ENCODE results near the gene COPS7A. TPM values are rescaled to one million over a fixed set of nuclear protein-coding genes. Genes with fewer than 3 reads are reported as not detected.
"Not testable (repeated sequence)": the region's sequence is repeated elsewhere in the genome, so short reads cannot be mapped to it uniquely, and the experiment has no call there.

COPS7A gene
- total RNA-seq, 1 experiment from 2014 or later = 34.1 TPM

- peaks cover 4% of the 10 kb centered on the region; the same call in 1 of the 2 replicates for H3K4me1 ChIP-seq
- no peak overlapping the region for H3K4me3 ChIP-seq
- no peaks in the 10 kb centered on the region for H3K27me3 ChIP-seq
- peaks cover 4% of the 10 kb centered on the region for H3K36me3 ChIP-seq
- no peaks in the 10 kb centered on the region for H3K9me3 ChIP-seq (replicated peaks)
- no peak overlapping the region for H3K27ac ChIP-seq
- DNase-seq = no peak
These were observed 1.5 kb downstream of the COPS7A start for GRCh38 chr12:6725350-6725749.

- Histone ChIP-seq H3K27ac (no peak overlapping the region), H3K4me1 (no peaks in the 10 kb centered on the region), H3K27me3 (no peaks in the 10 kb centered on the region), H3K9me3 (replicated peaks) (no peaks in the 10 kb centered on the region), H3K36me3 (peaks cover 14% of the 10 kb centered on the region), H3K4me3 (no peak overlapping the region)
- no peak for DNase-seq
These were observed 5.3 kb downstream of the COPS7A start for GRCh38 chr12:6729186-6729585.

DNA sequence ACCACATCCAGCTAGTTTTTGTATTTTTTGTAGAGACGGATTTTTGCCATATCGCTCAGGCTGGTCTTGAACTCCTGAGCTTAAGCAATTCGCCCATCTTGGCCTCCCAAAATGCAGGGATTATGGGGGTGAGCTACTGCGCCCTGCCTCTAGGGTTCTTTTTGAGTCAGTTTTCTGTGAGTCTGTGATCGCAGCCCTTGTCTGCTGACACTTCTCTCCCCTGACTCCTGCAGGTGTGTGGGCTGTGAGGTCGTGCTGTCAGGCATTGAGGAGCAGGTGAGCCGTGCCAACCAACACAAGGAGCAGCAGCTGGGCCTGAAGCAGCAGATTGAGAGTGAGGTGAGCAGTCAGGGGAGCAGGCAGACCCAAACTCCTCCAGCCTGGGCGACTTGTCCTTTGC is 6.3 kb downstream of the COPS7A start:
- Histone ChIP-seq H3K4me3 (no peak overlapping the region), H3K4me1 (no peaks in the 10 kb centered on the region), H3K36me3 (peaks cover 14% of the 10 kb centered on the region), H3K9me3 (replicated peaks) (no peaks in the 10 kb centered on the region), H3K27ac (no peak overlapping the region), H3K27me3 (no peaks in the 10 kb centered on the region)
- no peak for DNase-seq

GRCh38 chr12:6734506-6735387 is 10.9 kb downstream of the COPS7A start:
- Histone ChIP-seq H3K27ac (no peak overlapping the region), H3K4me3 (no peak overlapping the region), H3K9me3 (replicated peaks) (no peaks in the 10 kb centered on the region), H3K27me3 (no peaks in the 10 kb centered on the region), H3K36me3 (peaks cover 14% of the 10 kb centered on the region), H3K4me1 (no peaks in the 10 kb centered on the region)
- DNase-seq = no peak

DNA sequence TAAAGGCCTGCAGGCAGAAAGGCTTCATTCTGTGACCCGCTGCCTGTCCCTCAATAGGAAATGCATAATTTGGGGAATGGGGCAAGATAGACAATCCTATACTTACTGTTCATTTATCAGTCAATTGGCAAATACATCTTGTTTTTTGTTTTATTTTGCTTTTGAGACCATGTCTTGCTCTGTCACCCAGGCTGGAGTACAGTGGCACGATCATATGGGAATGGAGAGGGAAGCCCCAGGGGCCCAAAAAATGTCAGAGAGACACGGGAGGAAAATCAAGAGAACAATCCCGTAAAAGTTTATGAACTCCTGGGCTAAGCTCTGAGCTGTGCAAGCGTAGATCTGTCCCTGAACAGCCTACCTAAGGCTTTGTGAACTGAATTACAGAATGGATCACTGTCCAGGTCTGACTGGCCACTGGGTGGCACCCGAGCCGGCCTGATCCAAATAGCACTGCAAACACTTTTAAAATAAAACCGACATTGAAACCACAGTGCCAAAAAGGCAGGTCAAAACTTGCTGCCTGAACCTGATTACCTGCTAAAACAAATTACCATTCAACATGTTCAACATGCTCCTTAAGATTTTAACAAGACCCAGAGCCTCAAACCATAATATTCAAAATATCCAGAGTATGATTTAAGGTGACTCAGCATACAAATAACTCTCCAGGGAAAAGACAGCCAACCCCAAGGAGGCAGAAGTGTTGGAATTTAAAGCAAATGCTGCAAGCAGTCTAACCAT is 11.8 kb downstream of the COPS7A start:
- H3K27me3 ChIP-seq = no peaks in the 10 kb centered on the region
- peak in 1 of 2 experiments; percentile 19 for DNase-seq
- no peaks in the 10 kb centered on the region for H3K9me3 ChIP-seq (replicated peaks)
- no peak overlapping the region for H3K27ac ChIP-seq
- H3K4me3 ChIP-seq = no peak overlapping the region
- no peaks in the 10 kb centered on the region for H3K4me1 ChIP-seq
- H3K36me3 ChIP-seq = peaks cover 7% of the 10 kb centered on the region

DNA sequence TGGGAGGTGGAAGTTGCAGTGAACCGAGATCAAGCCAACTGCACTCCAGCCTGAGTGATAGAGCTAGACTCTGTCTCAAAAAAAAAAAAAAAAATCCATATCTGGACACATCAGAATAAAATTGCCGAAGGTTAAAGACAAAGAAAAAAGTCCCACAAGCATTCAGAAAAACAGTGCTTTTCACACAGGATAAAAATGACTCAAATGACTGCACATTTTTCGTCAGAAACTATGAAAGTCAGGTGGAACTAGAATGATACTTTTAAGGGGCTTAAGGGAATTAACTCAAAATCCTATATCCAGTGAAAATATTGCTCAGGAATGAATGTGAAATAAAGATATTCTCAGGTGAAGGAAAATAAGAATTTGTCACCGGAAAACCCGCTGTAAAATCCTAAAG is 12.9 kb downstream of the COPS7A start:
- no peaks in the 10 kb centered on the region for H3K4me1 ChIP-seq
- H3K4me3 ChIP-seq = no peak overlapping the region
- no peaks in the 10 kb centered on the region for H3K27me3 ChIP-seq
- H3K27ac ChIP-seq = no peak overlapping the region
- H3K9me3 ChIP-seq (replicated peaks) = no peaks in the 10 kb centered on the region
- no peak for DNase-seq
- H3K36me3 ChIP-seq = no peaks in the 10 kb centered on the region

DNA sequence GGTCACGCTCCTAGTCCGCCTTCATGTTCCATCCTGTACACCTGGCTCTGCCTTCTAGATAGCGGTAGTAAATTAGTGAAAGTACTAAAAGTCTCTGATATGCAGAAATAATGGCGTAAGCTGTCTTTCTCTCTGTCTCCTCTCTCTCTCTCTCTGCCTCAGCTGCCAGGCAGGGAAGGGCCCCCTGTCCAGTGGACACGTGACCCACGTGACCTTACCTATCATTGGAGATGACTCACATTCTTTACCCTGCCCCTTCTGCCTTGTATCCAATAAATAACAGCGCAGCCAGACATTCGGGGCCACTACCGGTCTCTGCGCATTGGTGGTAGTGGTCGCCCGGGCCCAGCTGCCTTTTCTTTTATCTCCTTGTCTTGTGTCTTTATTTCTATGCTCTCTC is 18.2 kb downstream of the COPS7A start:
- H3K27me3 ChIP-seq; DNase-seq; H3K27ac ChIP-seq; H3K9me3 ChIP-seq (replicated peaks); H3K36me3 ChIP-seq; H3K4me1 ChIP-seq; H3K4me3 ChIP-seq: not testable (repeated sequence)

GRCh38 chr12:6742834-6743233 is 19.0 kb downstream of the COPS7A start:
- Histone ChIP-seq H3K27me3 (no peaks in the 10 kb centered on the region), H3K4me1 (no peaks in the 10 kb centered on the region), H3K27ac (no peak overlapping the region), H3K4me3 (no peak overlapping the region), H3K36me3 (peaks cover 12% of the 10 kb centered on the region), H3K9me3 (replicated peaks) (no peaks in the 10 kb centered on the region)
- no peak for DNase-seq

GRCh38 chr12:6743300-6743699 is 19.5 kb downstream of the COPS7A start:
- H3K27me3 ChIP-seq; H3K27ac ChIP-seq; H3K4me1 ChIP-seq; H3K9me3 ChIP-seq (replicated peaks); H3K4me3 ChIP-seq; DNase-seq: not testable (repeated sequence)
- peaks cover 17% of the 10 kb centered on the region for H3K36me3 ChIP-seq

DNA sequence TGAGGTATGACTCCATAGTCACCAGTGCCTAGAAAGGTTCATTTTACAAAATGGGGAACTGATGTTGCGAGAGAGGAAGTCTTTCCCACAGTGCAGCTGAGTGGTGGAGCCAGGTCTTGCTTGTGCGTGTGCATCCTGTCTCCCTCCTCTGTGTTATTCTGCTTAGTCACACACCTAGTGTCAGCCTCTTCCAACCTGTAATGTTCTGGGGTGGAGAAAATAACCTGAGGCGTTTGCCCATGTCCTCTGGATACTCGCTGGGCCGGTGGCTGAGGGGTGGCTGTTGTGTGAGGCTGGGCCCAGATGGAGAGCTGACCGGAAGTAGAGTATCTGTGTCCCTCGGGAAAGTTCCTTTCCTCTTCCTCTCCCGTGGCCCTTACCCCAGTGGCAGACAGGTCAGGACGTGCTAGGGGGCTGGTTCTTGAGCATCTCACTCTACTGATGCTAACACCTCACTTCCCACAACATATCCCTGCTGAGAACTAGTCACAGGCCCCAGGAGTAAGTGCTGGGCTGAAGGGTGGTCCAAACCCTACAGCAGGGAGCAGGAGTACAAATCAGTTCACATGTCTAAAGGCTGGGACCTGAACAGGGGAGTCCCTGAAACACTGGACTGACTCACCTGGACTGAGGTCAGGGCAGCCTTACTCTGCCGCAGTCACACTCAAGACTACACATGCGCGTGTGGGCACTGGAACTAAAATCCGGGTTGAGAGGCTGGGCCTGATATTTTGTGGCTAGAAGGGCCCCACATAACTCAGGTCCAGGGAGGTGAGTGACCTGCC is 22.1 kb downstream of the COPS7A start:
- no peak for DNase-seq
- H3K9me3 ChIP-seq (replicated peaks) = no peaks in the 10 kb centered on the region
- H3K27ac ChIP-seq = no peak overlapping the region
- H3K36me3 ChIP-seq = peaks cover 34% of the 10 kb centered on the region
- H3K4me1 ChIP-seq = no peaks in the 10 kb centered on the region
- H3K27me3 ChIP-seq = no peaks in the 10 kb centered on the region
- H3K4me3 ChIP-seq = no peak overlapping the region

GRCh38 chr12:6747216-6747615 is 23.4 kb downstream of the COPS7A start:
- no peaks in the 10 kb centered on the region for H3K27me3 ChIP-seq
- peaks cover 4% of the 10 kb centered on the region for H3K4me1 ChIP-seq
- no peak for DNase-seq
- no peak overlapping the region for H3K4me3 ChIP-seq
- peaks cover 46% of the 10 kb centered on the region for H3K36me3 ChIP-seq
- no peaks in the 10 kb centered on the region for H3K9me3 ChIP-seq (replicated peaks)
- no peak overlapping the region for H3K27ac ChIP-seq

DNA sequence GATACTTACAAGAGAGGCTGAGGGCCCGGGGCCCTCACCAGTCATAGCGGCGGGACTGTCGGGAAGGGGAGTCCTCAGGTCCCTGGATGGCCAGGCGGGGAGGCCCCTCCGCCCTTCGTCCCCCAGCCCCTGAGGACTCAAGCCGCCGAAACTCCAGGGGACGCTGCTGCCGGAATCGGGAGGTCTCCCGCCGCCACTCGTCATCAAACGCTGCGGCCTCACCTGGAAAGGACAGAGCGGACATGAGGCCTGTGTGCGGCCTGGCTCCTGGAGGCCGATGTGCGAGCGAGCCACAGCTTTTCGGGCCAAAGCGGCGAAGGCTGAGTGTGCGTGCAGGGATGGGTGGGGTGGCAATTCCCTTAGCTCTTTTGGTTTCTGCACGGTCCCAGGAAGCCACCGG is 24.9 kb downstream of the COPS7A start:
- Histone ChIP-seq H3K27me3 (no peaks in the 10 kb centered on the region), H3K36me3 (peaks cover 46% of the 10 kb centered on the region), H3K4me1 (peaks cover 5% of the 10 kb centered on the region), H3K4me3 (no peak overlapping the region), H3K27ac (no peak overlapping the region), H3K9me3 (replicated peaks) (no peaks in the 10 kb centered on the region)
- no peak for DNase-seq

DNA sequence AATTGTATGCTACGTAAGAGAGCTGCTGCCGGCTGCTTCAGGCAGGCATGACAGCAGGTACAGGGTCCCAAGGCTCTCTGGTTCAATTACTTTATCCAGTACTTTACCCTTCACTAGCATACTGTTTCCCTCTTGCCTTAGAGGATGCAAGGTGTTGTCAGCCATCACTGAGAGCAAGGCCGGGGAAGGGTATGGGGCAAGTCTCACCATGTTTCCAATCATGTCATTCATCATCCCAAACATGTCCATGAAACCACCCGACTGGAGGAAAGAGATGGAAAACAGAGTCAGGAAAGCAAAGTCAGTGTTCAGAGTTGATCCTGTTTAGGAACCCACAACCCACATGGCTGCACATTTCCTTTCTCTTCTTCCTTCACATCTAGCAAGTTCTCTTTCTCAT is 26.7 kb downstream of the COPS7A start:
- Histone ChIP-seq H3K4me3 (no peak overlapping the region), H3K36me3 (peaks cover 45% of the 10 kb centered on the region), H3K4me1 (peaks cover 10% of the 10 kb centered on the region), H3K27me3 (no peaks in the 10 kb centered on the region), H3K9me3 (replicated peaks) (no peaks in the 10 kb centered on the region), H3K27ac (no peak overlapping the region)
- DNase-seq = no peak

DNA sequence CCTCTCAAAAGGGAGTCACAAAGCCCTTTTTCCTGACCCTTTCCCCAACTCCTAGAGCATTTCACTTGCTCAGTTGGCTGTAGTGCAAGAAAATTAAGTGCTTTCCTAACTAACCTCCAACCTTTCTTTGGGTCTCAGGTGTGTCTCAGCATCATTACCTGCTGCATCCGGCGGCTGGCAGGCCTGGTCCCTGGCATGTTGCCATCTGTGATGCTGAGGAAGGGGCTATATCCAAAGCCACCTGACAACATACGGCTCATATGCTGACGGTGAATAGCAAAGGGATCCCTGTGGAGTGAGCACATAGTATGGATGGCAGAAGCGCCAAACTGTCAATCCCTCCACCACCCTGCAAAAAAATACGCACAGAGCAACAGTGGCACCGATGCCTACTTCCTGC is 27.9 kb downstream of the COPS7A start:
- no peaks in the 10 kb centered on the region for H3K9me3 ChIP-seq (replicated peaks)
- H3K36me3 ChIP-seq = peaks cover 41% of the 10 kb centered on the region
- H3K4me1 ChIP-seq = peaks cover 10% of the 10 kb centered on the region
- H3K4me3 ChIP-seq = peak overlapping the region; percentile 93
- DNase-seq = no peak
- no peaks in the 10 kb centered on the region for H3K27me3 ChIP-seq
- H3K27ac ChIP-seq = no peak overlapping the region; the same call in 1 of the 2 replicates

Data from SJCRH30 (cell line).